ENCODE results near the gene NFIA. TPM values are rescaled to one million over a fixed set of nuclear protein-coding genes. Genes with fewer than 3 reads are reported as not detected.

The NFIA gene
- total RNA-seq, 1 donor from 2014 or later = 1.2 TPM

- H3K27me3 Mint-ChIP-seq = peaks cover 36% of the 10 kb centered on the region
- H3K9me3 Mint-ChIP-seq (ENCODE audit: low read depth) = no peaks in the 10 kb centered on the region
- no peaks in the 10 kb centered on the region for H3K36me3 Mint-ChIP-seq (ENCODE audit: insufficient read depth)
- DNase-seq (ENCODE audit: low spot score, unreplicated experiment) = no peak
- H3K4me1 Mint-ChIP-seq (ENCODE audit: low read depth) = no peaks in the 10 kb centered on the region
- H3K4me3 Mint-ChIP-seq (ENCODE audit: low read depth) = no peak overlapping the region
- H3K27ac Mint-ChIP-seq = no peak overlapping the region
- TF ChIP-seq, protein P1, sequence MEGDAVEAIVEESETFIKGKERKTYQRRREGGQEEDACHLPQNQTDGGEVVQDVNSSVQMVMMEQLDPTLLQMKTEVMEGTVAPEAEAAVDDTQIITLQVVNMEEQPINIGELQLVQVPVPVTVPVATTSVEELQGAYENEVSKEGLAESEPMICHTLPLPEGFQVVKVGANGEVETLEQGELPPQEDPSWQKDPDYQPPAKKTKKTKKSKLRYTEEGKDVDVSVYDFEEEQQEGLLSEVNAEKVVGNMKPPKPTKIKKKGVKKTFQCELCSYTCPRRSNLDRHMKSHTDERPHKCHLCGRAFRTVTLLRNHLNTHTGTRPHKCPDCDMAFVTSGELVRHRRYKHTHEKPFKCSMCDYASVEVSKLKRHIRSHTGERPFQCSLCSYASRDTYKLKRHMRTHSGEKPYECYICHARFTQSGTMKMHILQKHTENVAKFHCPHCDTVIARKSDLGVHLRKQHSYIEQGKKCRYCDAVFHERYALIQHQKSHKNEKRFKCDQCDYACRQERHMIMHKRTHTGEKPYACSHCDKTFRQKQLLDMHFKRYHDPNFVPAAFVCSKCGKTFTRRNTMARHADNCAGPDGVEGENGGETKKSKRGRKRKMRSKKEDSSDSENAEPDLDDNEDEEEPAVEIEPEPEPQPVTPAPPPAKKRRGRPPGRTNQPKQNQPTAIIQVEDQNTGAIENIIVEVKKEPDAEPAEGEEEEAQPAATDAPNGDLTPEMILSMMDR (IDR thresholded peaks at IDR 0.05; ENCODE audit: unreplicated experiment) = no peak
Measured at GRCh38 chr1:61307422-61308142, 225.2 kb downstream of the NFIA start.

GRCh38 chr1:61310057-61310456 is 227.7 kb downstream of the NFIA start:
- H3K4me1 Mint-ChIP-seq (ENCODE audit: low read depth) = no peaks in the 10 kb centered on the region
- DNase-seq (ENCODE audit: low spot score, unreplicated experiment) = no peak
- H3K9me3 Mint-ChIP-seq (ENCODE audit: low read depth) = peaks cover 4% of the 10 kb centered on the region
- no peak overlapping the region for H3K4me3 Mint-ChIP-seq (ENCODE audit: low read depth)
- no peaks in the 10 kb centered on the region for H3K36me3 Mint-ChIP-seq (ENCODE audit: insufficient read depth)
- TF ChIP-seq, protein P1 (IDR thresholded peaks at IDR 0.05; ENCODE audit: unreplicated experiment) = no peak
- H3K27ac Mint-ChIP-seq = no peak overlapping the region
- peaks cover 29% of the 10 kb centered on the region for H3K27me3 Mint-ChIP-seq

DNA sequence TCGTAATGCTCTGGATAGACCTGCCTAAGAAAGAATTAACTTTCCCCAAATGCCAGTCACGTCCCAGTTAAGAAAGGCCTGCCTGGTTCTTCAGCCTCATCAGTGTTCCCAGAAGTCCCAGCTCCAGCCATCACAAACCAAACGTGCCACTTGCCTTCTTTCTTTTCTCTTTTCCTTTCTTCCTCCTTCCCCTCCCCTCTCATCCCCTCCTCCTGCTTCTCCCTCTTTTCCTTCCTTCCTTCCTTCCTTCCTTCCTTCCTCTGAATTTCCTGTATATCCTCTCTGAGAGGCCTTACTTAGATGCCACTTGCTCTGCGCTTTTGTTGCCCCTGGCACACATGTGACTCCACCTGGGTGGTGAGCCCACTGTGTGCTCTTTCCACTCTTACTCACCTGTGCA is 228.2 kb downstream of the NFIA start:
- Mint-ChIP-seq H3K27ac (no peak overlapping the region), H3K4me1 (ENCODE audit: low read depth) (no peaks in the 10 kb centered on the region)
- TF ChIP-seq, protein P1 (IDR thresholded peaks at IDR 0.05; ENCODE audit: unreplicated experiment) = no peak

DNA sequence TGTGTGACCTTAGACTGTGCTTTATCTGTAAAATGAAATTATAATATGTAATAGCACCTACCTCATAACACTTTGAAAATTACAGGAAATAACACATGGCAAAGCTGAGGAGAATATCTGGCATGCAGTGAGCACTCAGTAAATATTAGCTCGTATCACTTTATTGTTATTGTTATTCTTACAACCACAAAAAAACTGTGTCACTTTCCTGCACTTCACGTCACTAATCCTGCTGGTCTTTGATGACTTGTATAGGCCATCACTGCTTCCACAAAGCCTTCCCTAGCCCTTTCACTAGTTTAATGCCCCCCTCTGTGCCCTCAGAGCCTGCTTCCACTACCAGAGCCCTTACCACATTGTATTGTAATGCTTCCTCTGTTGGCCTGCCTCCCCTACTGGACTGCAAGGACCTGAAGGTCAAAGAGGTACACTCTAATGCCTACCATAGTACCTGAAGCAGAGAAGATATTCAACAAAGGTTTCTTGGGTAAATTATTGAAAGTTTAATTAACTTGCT is 231.6 kb downstream of the NFIA start:
- H3K9me3 Mint-ChIP-seq (ENCODE audit: low read depth) = peaks cover 4% of the 10 kb centered on the region
- peaks cover 15% of the 10 kb centered on the region for H3K27me3 Mint-ChIP-seq
- DNase-seq (ENCODE audit: low spot score, unreplicated experiment) = no peak
- no peak overlapping the region for H3K27ac Mint-ChIP-seq
- no peak overlapping the region for H3K4me3 Mint-ChIP-seq (ENCODE audit: low read depth)
- H3K4me1 Mint-ChIP-seq (ENCODE audit: low read depth) = no peaks in the 10 kb centered on the region
- no peaks in the 10 kb centered on the region for H3K36me3 Mint-ChIP-seq (ENCODE audit: insufficient read depth)
- TF ChIP-seq, protein P1 (IDR thresholded peaks at IDR 0.05; ENCODE audit: unreplicated experiment) = no peak

More for the DNA sequence above, 228.2 kb downstream of the NFIA start:
- DNase-seq (ENCODE audit: low spot score, unreplicated experiment) = no peak
- H3K9me3 Mint-ChIP-seq (ENCODE audit: low read depth) = peaks cover 4% of the 10 kb centered on the region
- peaks cover 32% of the 10 kb centered on the region for H3K27me3 Mint-ChIP-seq
- H3K4me3 Mint-ChIP-seq (ENCODE audit: low read depth) = no peak overlapping the region
- no peaks in the 10 kb centered on the region for H3K36me3 Mint-ChIP-seq (ENCODE audit: insufficient read depth)

- Mint-ChIP-seq H3K4me1 (ENCODE audit: low read depth) (peaks cover 8% of the 10 kb centered on the region), H3K36me3 (ENCODE audit: insufficient read depth) (no peaks in the 10 kb centered on the region), H3K4me3 (ENCODE audit: low read depth) (no peak overlapping the region), H3K9me3 (ENCODE audit: low read depth) (peaks cover 4% of the 10 kb centered on the region), H3K27me3 (peaks cover 9% of the 10 kb centered on the region), H3K27ac (no peak overlapping the region)
- TF ChIP-seq, protein P1 (IDR thresholded peaks at IDR 0.05; ENCODE audit: unreplicated experiment) = no peak
- no peak for DNase-seq (ENCODE audit: low spot score, unreplicated experiment)
Measured at GRCh38 chr1:61315011-61315410, 232.7 kb downstream of the NFIA start.

Measured in progenitor cell of endocrine pancreas (in vitro differentiated cells).